HEK293T (cell line): ENCODE measurements around the gene SCAF1.

Source experiments
- BHLHE40 ChIP-seq: fragments of 450-650 bp; IDR thresholded peaks from 2 replicates; pipeline ENCODE4 v1.6.1; 2016; ENCODE audit warnings: mild to moderate bottlenecking, moderate library complexity, borderline replicate concordance
- CTBP1 ChIP-seq: fragments of 450-650 bp; IDR thresholded peaks from 2 replicates; pipeline ENCODE4 v1.6.1; 2016; ENCODE audit warnings: borderline replicate concordance
- ELF4 ChIP-seq: fragments of 450-650 bp; IDR thresholded peaks from 2 replicates; pipeline ENCODE4 v1.6.1; 2017; ENCODE audit warnings: antibody characterized with exemption
- FOXA1 ChIP-seq: fragments of 450-650 bp; IDR thresholded peaks from 2 replicates; pipeline ENCODE4 v1.6.1; 2016; ENCODE audit warnings: mild to moderate bottlenecking
- FOXK2 ChIP-seq: fragments of 450-650 bp; IDR thresholded peaks from 2 replicates; pipeline ENCODE4 v1.6.1; 2016; ENCODE audit warnings: mild to moderate bottlenecking
- HDGF ChIP-seq: fragments of 450-650 bp; IDR thresholded peaks from 2 replicates; pipeline ENCODE4 v1.6.1; 2017; ENCODE audit warnings: antibody characterized with exemption, borderline replicate concordance
- NFRKB ChIP-seq: fragments of 450-650 bp; IDR thresholded peaks from 2 replicates; pipeline ENCODE4 v1.6.1; 2016; ENCODE audit warnings: mild to moderate bottlenecking, moderate library complexity
- PKNOX1 ChIP-seq: fragments of 450-650 bp; IDR thresholded peaks from 2 replicates; pipeline ENCODE4 v1.6.1; 2016
- SP1 ChIP-seq: fragments of 450-650 bp; IDR thresholded peaks from 2 replicates; pipeline ENCODE4 v1.6.1; 2017
- SUZ12 ChIP-seq: fragments of 450-650 bp; IDR thresholded peaks from 2 replicates; pipeline ENCODE4 v1.6.1; 2016; ENCODE audit warnings: mild to moderate bottlenecking
- TARDBP ChIP-seq: fragments of 450-650 bp; IDR thresholded peaks from 2 replicates; pipeline ENCODE4 v1.6.1; 2016
- ZNF384 ChIP-seq: fragments of 450-650 bp; IDR thresholded peaks from 2 replicates; pipeline ENCODE4 v1.6.1; 2016

- TF ChIP-seq FOXK2 = no peak
- TF ChIP-seq ELF4 = no peak
- no peak for TF ChIP-seq ZNF384
- no peak for TF ChIP-seq SUZ12
- no peak for TF ChIP-seq BHLHE40
- TF ChIP-seq HDGF = no peak
- TF ChIP-seq CTBP1 = no peak
- no peak for TF ChIP-seq FOXA1
- TF ChIP-seq TARDBP = no peak
- no peak for TF ChIP-seq SP1
- TF ChIP-seq NFRKB = no peak
- no peak for TF ChIP-seq PKNOX1
Measured at GRCh38 chr19:49683814-49684250, 41.8 kb downstream of the SCAF1 start.
